ENCODE measurements around the gene SPON1.

- no peak for TF ChIP-seq POLR2A (IDR thresholded peaks at IDR 0.05)
- no peak for TF ChIP-seq CTCF (IDR thresholded peaks at IDR 0.05)
These were observed 144.0 kb downstream of the SPON1 start for GRCh38 chr11:14106303-14107049.
